HG03460 (cell line): ENCODE data around the gene ZNF860.

Experiments
- ATAC-seq: cut with Tn5 transposase; IDR thresholded peaks from one replicate; pipeline ENCODE4 v1.9.1; 2021; ENCODE audit not compliant: unreplicated experiment

The ZNF860 gene

GRCh38 chr3:31981206-31982181 is at the start of gene ZNF860, which contains the start of gene OSBPL10:
Gene ZNF860 (plus strand): TSS chr3:31981750. CDS start chr3:31989080, 7,330 bp downstream.
Gene OSBPL10 (minus strand): TSS chr3:31981262. CDS start chr3:31981179, 83 bp downstream.
- no peak for ATAC-seq

GRCh38 chr3:31932990-31933389 is 48.6 kb upstream of the ZNF860 start:
- no peak for ATAC-seq

- no peak for ATAC-seq
Observed at GRCh38 chr3:31934018-31934417, 47.5 kb upstream of the ZNF860 start.

GRCh38 chr3:31934866-31935265 is 46.7 kb upstream of the ZNF860 start:
- ATAC-seq = no peak

- no peak for ATAC-seq
Observed at GRCh38 chr3:31936420-31937060, 45.0 kb upstream of the ZNF860 start.

GRCh38 chr3:31937225-31937624 is 44.3 kb upstream of the ZNF860 start:
- ATAC-seq = no peak

- ATAC-seq = no peak
Observed at GRCh38 chr3:31942446-31942845, 39.1 kb upstream of the ZNF860 start.

- no peak for ATAC-seq
Observed at GRCh38 chr3:31943041-31943440, 38.5 kb upstream of the ZNF860 start.

- ATAC-seq = no peak
Observed at GRCh38 chr3:31945738-31946052, 35.9 kb upstream of the ZNF860 start.

GRCh38 chr3:31946484-31947081 is 35.0 kb upstream of the ZNF860 start:
- no peak for ATAC-seq

GRCh38 chr3:31947162-31947561 is 34.4 kb upstream of the ZNF860 start:
- no peak for ATAC-seq

GRCh38 chr3:31947671-31948091 is 33.9 kb upstream of the ZNF860 start:
- ATAC-seq = no peak

- ATAC-seq = no peak
Observed at GRCh38 chr3:31948280-31948679, 33.3 kb upstream of the ZNF860 start.

- peak; percentile 90 for ATAC-seq
Observed at GRCh38 chr3:31952205-31952604, 29.3 kb upstream of the ZNF860 start.

- no peak for ATAC-seq
Observed at GRCh38 chr3:31953091-31953490, 28.5 kb upstream of the ZNF860 start.

GRCh38 chr3:31953636-31954035 is 27.9 kb upstream of the ZNF860 start:
- no peak for ATAC-seq

- no peak for ATAC-seq
Observed at GRCh38 chr3:31955581-31955980, 26.0 kb upstream of the ZNF860 start.

GRCh38 chr3:31957106-31957505 is 24.4 kb upstream of the ZNF860 start:
- ATAC-seq = no peak

GRCh38 chr3:31958701-31959152 is 22.8 kb upstream of the ZNF860 start:
- no peak for ATAC-seq

GRCh38 chr3:31959251-31959650 is 22.3 kb upstream of the ZNF860 start:
- ATAC-seq = no peak

- peak; percentile 33 for ATAC-seq
Observed at GRCh38 chr3:31959951-31960792, 21.4 kb upstream of the ZNF860 start.
